Ascending aorta (tissue), 2 donors: ENCODE results near the gene ITPKB. TPM values are rescaled to one million over a fixed set of nuclear protein-coding genes. Genes with fewer than 3 reads are reported as not detected.
A peak's percentile ranks its signal among the peaks of the same experiment; 100 is the strongest.

Experiments used
- DNase-seq, 2 donors: peaks; one replicate each; pipeline ENCODE4 v3.0.0-alpha.2; 2019; ENCODE audit warnings: low spot score in 2 of 2
- H3K27ac ChIP-seq, 2 donors: fragments of 200-600 bp; sonication (generic); one replicate each; pipeline ENCODE4 v1.5.1; 2016 to 2017; ENCODE audit warnings: mild to moderate bottlenecking in 1 of 2
- H3K27me3 ChIP-seq: fragments of 200-600 bp; sonication (generic); one replicate; pipeline ENCODE4 v1.5.1; 2017
- H3K36me3 ChIP-seq, 2 donors: fragments of 200-600 bp; sonication (generic); one replicate each; pipeline ENCODE4 v1.5.1; 2016
- H3K4me1 ChIP-seq, 2 donors: fragments of 200-600 bp; sonication (generic); one replicate each; pipeline ENCODE4 v1.5.1; 2016 to 2017; ENCODE audit warnings: mild to moderate bottlenecking in 1 of 2
- H3K4me3 ChIP-seq, 2 donors: fragments of 200-600 bp; sonication (generic); one replicate each; pipeline ENCODE4 v1.5.1; 2016 to 2017; ENCODE audit warnings: mild to moderate bottlenecking in 1 of 2
- H3K9me3 ChIP-seq, 2 donors: fragments of 200-600 bp; sonication (generic); one replicate each; pipeline ENCODE4 v1.5.1; 2016
- CTCF ChIP-seq, 3 experiments: fragments of 200-600 bp in 2 of 3; fragments of 450-650 bp in 1 of 3; sonication (generic) in 2 of 3; IDR thresholded peaks; one replicate each; pipeline ENCODE4 v1.5.1; 2016 to 2019; ENCODE audit warnings: antibody characterized with exemption in 3 of 3, mild to moderate bottlenecking in 1 of 3, moderate library complexity in 1 of 3
- intact Hi-C: fragments of 100-400 bp; cut with DNase I; formaldehyde crosslinking; loops from one replicate; pipeline ENCODE4 v1.15.1; 2023
- total RNA-seq: library from RNA; depleted of rRNA; stranded (reverse); fragments of >200 nt; gene quantifications from one replicate; pipeline ENCODE4 v1.1.0, GENCODE V29; 2016

ITPKB gene
- total RNA-seq, 1 donor from 2014 or later: 27.5 TPM

GRCh38 chr1:226688808-226689207 lies 50.3 kb downstream of the ITPKB start:
- Histone ChIP-seq H3K27ac (peak overlapping the region; percentile 51 to 69), H3K4me1 (peaks cover 6 to 56% of the 10 kb centered on the region in 2 donors)
- intact Hi-C loops: no loop called here

GRCh38 chr1:226688056-226688748 lies 50.9 kb downstream of the ITPKB start:
- no peak for DNase-seq
- H3K27me3 ChIP-seq: no peaks in the 10 kb centered on the region
- intact Hi-C loops: no loop called here
- no peak for TF ChIP-seq CTCF (IDR thresholded peaks at IDR 0.05)
- no peaks in the 10 kb centered on the region for H3K9me3 ChIP-seq
- no peak overlapping the region for H3K4me3 ChIP-seq
- H3K27ac ChIP-seq: peak overlapping the region; percentile 51 to 69
- H3K4me1 ChIP-seq: peaks cover 6 to 55% of the 10 kb centered on the region in 2 donors
- no peaks in the 10 kb centered on the region for H3K36me3 ChIP-seq

More at GRCh38 chr1:226688808-226689207, 50.3 kb downstream of the ITPKB start:
- no peaks in the 10 kb centered on the region for H3K9me3 ChIP-seq
- no peaks in the 10 kb centered on the region for H3K27me3 ChIP-seq
- H3K36me3 ChIP-seq: no peaks in the 10 kb centered on the region
- no peak for DNase-seq
- no peak overlapping the region for H3K4me3 ChIP-seq
- no peak for TF ChIP-seq CTCF (IDR thresholded peaks at IDR 0.05)

DNA sequence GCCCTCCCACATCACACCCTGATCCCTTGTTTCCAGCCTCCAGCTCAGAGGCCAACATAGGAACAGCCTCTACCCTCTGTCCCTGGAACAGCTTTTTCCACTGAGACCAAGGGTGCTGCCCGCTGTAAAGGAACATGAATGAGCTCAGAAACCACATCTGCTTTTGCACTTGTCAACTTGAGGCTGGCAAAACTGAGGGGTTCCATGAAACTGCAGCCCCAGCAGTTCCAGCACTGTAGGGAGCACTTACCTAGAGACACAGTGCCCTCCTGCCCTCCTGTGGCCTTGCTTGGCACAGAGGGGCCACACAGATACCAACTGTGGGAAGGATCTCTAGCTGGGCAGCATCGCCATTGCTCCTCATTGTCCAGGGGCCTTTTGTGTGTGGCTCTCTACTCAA lies 51.7 kb downstream of the ITPKB start:
- intact Hi-C loops: no loop called here
- peak in 1 of 3 experiments; percentile 19 for TF ChIP-seq CTCF (IDR thresholded peaks at IDR 0.05)
- no peak for DNase-seq
- Histone ChIP-seq H3K27me3 (no peaks in the 10 kb centered on the region), H3K36me3 (no peaks in the 10 kb centered on the region), H3K4me1 (peaks cover 6 to 47% of the 10 kb centered on the region in 2 donors), H3K27ac (peak overlapping the region in 1 of 2 donors; percentile 69), H3K9me3 (no peaks in the 10 kb centered on the region), H3K4me3 (no peak overlapping the region)

DNA sequence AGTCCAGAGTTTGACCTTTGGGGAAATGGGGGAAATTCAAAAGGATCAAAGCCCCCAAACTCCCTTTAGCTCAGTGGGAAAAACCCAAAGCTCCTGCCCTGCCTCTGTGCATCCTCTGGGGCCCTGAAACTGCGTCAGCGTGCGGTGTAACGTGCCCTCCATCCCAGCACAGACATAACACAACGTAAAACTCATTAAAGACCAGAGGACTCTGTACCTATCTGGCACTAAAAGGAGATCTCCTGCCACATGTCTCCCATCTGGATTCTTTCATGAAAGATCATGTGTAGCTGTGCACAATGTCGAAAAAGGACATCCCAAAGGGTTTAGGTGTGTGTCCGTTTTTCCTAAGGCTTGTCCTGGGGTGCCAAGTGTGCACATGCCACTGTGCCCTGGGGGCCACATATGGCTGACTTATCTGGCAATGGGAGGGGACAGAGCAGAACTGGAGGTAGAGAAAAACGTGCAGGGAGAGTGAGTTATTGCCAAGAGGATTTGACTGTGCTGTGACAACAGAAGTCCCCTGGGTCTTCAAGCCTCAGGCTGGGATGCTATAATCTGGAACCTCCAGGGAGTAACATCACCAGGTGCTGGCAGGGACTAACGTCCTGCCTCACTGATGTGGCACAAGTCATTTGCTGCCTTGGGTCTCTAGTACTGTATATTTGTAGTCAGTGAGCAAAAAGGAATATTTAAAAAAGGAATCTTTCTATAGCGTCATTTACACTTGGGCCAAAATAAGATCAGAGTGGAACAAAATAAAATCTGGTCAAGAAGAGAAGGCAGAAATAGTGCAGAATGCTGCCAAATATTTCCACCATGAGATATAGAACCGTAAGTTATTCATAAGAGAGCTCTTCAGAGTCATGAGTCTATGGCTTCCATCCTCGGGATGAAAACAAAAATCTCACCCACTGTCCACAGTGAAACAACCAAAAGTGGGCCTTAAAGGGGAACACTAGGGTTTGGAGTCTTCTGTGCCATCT lies 52.3 kb downstream of the ITPKB start:
- Histone ChIP-seq H3K36me3 (no peaks in the 10 kb centered on the region), H3K4me3 (no peak overlapping the region), H3K27ac (peak overlapping the region; percentile 0 to 69), H3K4me1 (peaks cover 5 to 41% of the 10 kb centered on the region in 2 donors), H3K27me3 (no peaks in the 10 kb centered on the region), H3K9me3 (no peaks in the 10 kb centered on the region)
- intact Hi-C loops: no loop called here
- DNase-seq: no peak
- TF ChIP-seq CTCF (IDR thresholded peaks at IDR 0.05): no peak

- no peak for TF ChIP-seq CTCF (IDR thresholded peaks at IDR 0.05)
- DNase-seq: no peak
- Histone ChIP-seq H3K4me3 (no peak overlapping the region), H3K9me3 (no peaks in the 10 kb centered on the region), H3K4me1 (peaks cover 3 to 32% of the 10 kb centered on the region in 2 donors), H3K27ac (no peak overlapping the region), H3K36me3 (no peaks in the 10 kb centered on the region), H3K27me3 (no peaks in the 10 kb centered on the region)
- intact Hi-C loops: no loop called here
Measured at GRCh38 chr1:226685196-226685820, 53.8 kb downstream of the ITPKB start.
